IPS-18a (cell line): Measurements from ENCODE around the gene MAP7.

Source experiments
- H3K27ac ChIP-seq: one replicate; pipeline ENCODE4 v1.5.1; 2013; ENCODE audit warnings: low read length
- H3K27me3 ChIP-seq: one replicate; pipeline ENCODE4 v1.6.1; 2013; ENCODE audit warnings: mild to moderate bottlenecking, low read length; ENCODE audit not compliant: control insufficient read depth, insufficient read depth
- H3K36me3 ChIP-seq: one replicate; pipeline ENCODE4 v1.6.1; 2013; ENCODE audit warnings: low read depth, low read length; ENCODE audit not compliant: control insufficient read depth
- H3K4me1 ChIP-seq: one replicate; pipeline ENCODE4 v1.6.1; 2013; ENCODE audit warnings: low read depth, low read length; ENCODE audit not compliant: control insufficient read depth
- H3K4me3 ChIP-seq: one replicate; pipeline ENCODE4 v1.5.1; 2013; ENCODE audit warnings: low read length
- H3K9ac ChIP-seq: one replicate; pipeline ENCODE4 v1.6.1; 2013; ENCODE audit warnings: mild to moderate bottlenecking, low read length, moderate library complexity
- H3K9me3 ChIP-seq: one replicate; pipeline ENCODE4 v1.6.1; 2013; ENCODE audit warnings: low read depth, low read length; ENCODE audit not compliant: control insufficient read depth

MAP7 gene

GRCh38 chr6:136526937-136527336 lies 23.3 kb downstream of the MAP7 start:
- peaks cover 39% of the 10 kb centered on the region for H3K4me1 ChIP-seq
- H3K9ac ChIP-seq = no peak overlapping the region
- no peak overlapping the region for H3K27ac ChIP-seq
- no peaks in the 10 kb centered on the region for H3K36me3 ChIP-seq
- no peaks in the 10 kb centered on the region for H3K9me3 ChIP-seq
- H3K4me3 ChIP-seq = no peak overlapping the region
- no peaks in the 10 kb centered on the region for H3K27me3 ChIP-seq

GRCh38 chr6:136526196-136526930 lies 23.9 kb downstream of the MAP7 start:
- H3K4me1 ChIP-seq = peaks cover 39% of the 10 kb centered on the region
- H3K9ac ChIP-seq = no peak overlapping the region
- no peaks in the 10 kb centered on the region for H3K9me3 ChIP-seq
- H3K27ac ChIP-seq = no peak overlapping the region
- no peak overlapping the region for H3K4me3 ChIP-seq
- no peaks in the 10 kb centered on the region for H3K27me3 ChIP-seq
- no peaks in the 10 kb centered on the region for H3K36me3 ChIP-seq

- Histone ChIP-seq H3K27ac (no peak overlapping the region), H3K36me3 (no peaks in the 10 kb centered on the region), H3K27me3 (no peaks in the 10 kb centered on the region), H3K4me3 (no peak overlapping the region), H3K9ac (no peak overlapping the region), H3K9me3 (no peaks in the 10 kb centered on the region), H3K4me1 (peaks cover 39% of the 10 kb centered on the region)
These were observed 24.5 kb downstream of the MAP7 start for GRCh38 chr6:136525586-136526195.

- H3K36me3 ChIP-seq = no peaks in the 10 kb centered on the region
- H3K4me1 ChIP-seq = peaks cover 46% of the 10 kb centered on the region
These were observed 25.2 kb downstream of the MAP7 start for GRCh38 chr6:136524936-136525413.

GRCh38 chr6:136524339-136524935 lies 25.8 kb downstream of the MAP7 start:
- Histone ChIP-seq H3K4me1 (peaks cover 47% of the 10 kb centered on the region), H3K27me3 (no peaks in the 10 kb centered on the region), H3K9ac (no peak overlapping the region), H3K4me3 (no peak overlapping the region), H3K9me3 (no peaks in the 10 kb centered on the region), H3K36me3 (no peaks in the 10 kb centered on the region), H3K27ac (no peak overlapping the region)

More at GRCh38 chr6:136524936-136525413, 25.2 kb downstream of the MAP7 start:
- Histone ChIP-seq H3K27ac (no peak overlapping the region), H3K27me3 (no peaks in the 10 kb centered on the region), H3K4me3 (no peak overlapping the region), H3K9me3 (no peaks in the 10 kb centered on the region), H3K9ac (no peak overlapping the region)

- peaks cover 41% of the 10 kb centered on the region for H3K4me1 ChIP-seq
These were observed 27.0 kb downstream of the MAP7 start for GRCh38 chr6:136523196-136523595.

GRCh38 chr6:136522636-136523035 lies 27.6 kb downstream of the MAP7 start:
- Histone ChIP-seq H3K27ac (no peak overlapping the region), H3K36me3 (no peaks in the 10 kb centered on the region), H3K9ac (no peak overlapping the region), H3K9me3 (no peaks in the 10 kb centered on the region), H3K4me3 (no peak overlapping the region), H3K4me1 (peaks cover 36% of the 10 kb centered on the region), H3K27me3 (no peaks in the 10 kb centered on the region)

More at GRCh38 chr6:136523196-136523595, 27.0 kb downstream of the MAP7 start:
- no peaks in the 10 kb centered on the region for H3K27me3 ChIP-seq
- no peak overlapping the region for H3K27ac ChIP-seq
- no peak overlapping the region for H3K9ac ChIP-seq
- no peak overlapping the region for H3K4me3 ChIP-seq
- no peaks in the 10 kb centered on the region for H3K9me3 ChIP-seq
- H3K36me3 ChIP-seq = no peaks in the 10 kb centered on the region

GRCh38 chr6:136521911-136522310 lies 28.3 kb downstream of the MAP7 start:
- no peak overlapping the region for H3K9ac ChIP-seq
- peaks cover 29% of the 10 kb centered on the region for H3K4me1 ChIP-seq
- H3K36me3 ChIP-seq = no peaks in the 10 kb centered on the region
- H3K27me3 ChIP-seq = no peaks in the 10 kb centered on the region
- no peak overlapping the region for H3K27ac ChIP-seq
- no peak overlapping the region for H3K4me3 ChIP-seq
- no peaks in the 10 kb centered on the region for H3K9me3 ChIP-seq

GRCh38 chr6:136521427-136521826 lies 28.8 kb downstream of the MAP7 start:
- no peak overlapping the region for H3K27ac ChIP-seq
- peaks cover 24% of the 10 kb centered on the region for H3K4me1 ChIP-seq

GRCh38 chr6:136520517-136520916 lies 29.7 kb downstream of the MAP7 start:
- peaks cover 17% of the 10 kb centered on the region for H3K4me1 ChIP-seq
- H3K4me3 ChIP-seq = no peak overlapping the region
- no peak overlapping the region for H3K27ac ChIP-seq

More at GRCh38 chr6:136521427-136521826, 28.8 kb downstream of the MAP7 start:
- no peaks in the 10 kb centered on the region for H3K9me3 ChIP-seq
- H3K36me3 ChIP-seq = no peaks in the 10 kb centered on the region
- H3K4me3 ChIP-seq = no peak overlapping the region
- H3K9ac ChIP-seq = no peak overlapping the region
- no peaks in the 10 kb centered on the region for H3K27me3 ChIP-seq

GRCh38 chr6:136517582-136517981 lies 32.6 kb downstream of the MAP7 start:
- no peak overlapping the region for H3K27ac ChIP-seq
- no peaks in the 10 kb centered on the region for H3K9me3 ChIP-seq
- H3K9ac ChIP-seq = no peak overlapping the region
- H3K36me3 ChIP-seq = no peaks in the 10 kb centered on the region
- no peak overlapping the region for H3K4me3 ChIP-seq
- no peaks in the 10 kb centered on the region for H3K27me3 ChIP-seq
- H3K4me1 ChIP-seq = peaks cover 8% of the 10 kb centered on the region

More at GRCh38 chr6:136520517-136520916, 29.7 kb downstream of the MAP7 start:
- no peaks in the 10 kb centered on the region for H3K27me3 ChIP-seq
- no peaks in the 10 kb centered on the region for H3K9me3 ChIP-seq
- H3K36me3 ChIP-seq = no peaks in the 10 kb centered on the region
- H3K9ac ChIP-seq = no peak overlapping the region
